AG09309 (cell line): Measurements from ENCODE around the gene GNPTG.
A peak's percentile ranks its signal among the peaks of the same experiment; 100 is the strongest.

Experiments
- DNase-seq: peaks from one replicate; pipeline ENCODE4 v3.0.0-alpha.2; 2010; ENCODE audit warnings: low read depth
- H3K4me3 ChIP-seq: 2 replicates; pipeline ENCODE4 v1.5.1; 2011; ENCODE audit warnings: mild to moderate bottlenecking, low read depth, low read length, moderate library complexity; ENCODE audit not compliant: control insufficient read depth
- CTCF ChIP-seq: IDR thresholded peaks from 2 replicates; pipeline ENCODE4 v1.5.1; 2011; ENCODE audit warnings: mild to moderate bottlenecking, low read depth, low read length, inconsistent platforms; ENCODE audit not compliant: insufficient read depth, control insufficient read depth; ENCODE audit errors: missing control alignments

Gene GNPTG

GRCh38 chr16:1403733-1404132 is 52.0 kb downstream of the GNPTG start:
- DNase-seq: no peak
- TF ChIP-seq CTCF: no peak
- H3K4me3 ChIP-seq: no peak overlapping the region

GRCh38 chr16:1407753-1408152 is 56.0 kb downstream of the GNPTG start:
- DNase-seq: no peak
- TF ChIP-seq CTCF: no peak
- peak overlapping the region; percentile 10 for H3K4me3 ChIP-seq

GRCh38 chr16:1408171-1408837 is 56.6 kb downstream of the GNPTG start:
- TF ChIP-seq CTCF: no peak
- DNase-seq: peak; percentile 17
- H3K4me3 ChIP-seq: peak overlapping the region; percentile 63

GRCh38 chr16:1412847-1413246 is 61.1 kb downstream of the GNPTG start:
- no peak for DNase-seq
- H3K4me3 ChIP-seq: no peak overlapping the region
- no peak for TF ChIP-seq CTCF
